Lower lobe of right lung (tissue), 2 donors: ENCODE data around the gene ASRGL1. TPM values are rescaled to one million over a fixed set of nuclear protein-coding genes. Genes with fewer than 3 reads are reported as not detected.

ENCODE experiments used
- ATAC-seq, 2 donors: fragments of 200-7000 bp; cut with Tn5 transposase; one replicate each; pipeline ENCODE4 v1.9.1; 2020 to 2022; ENCODE audit warnings: mild to moderate bottlenecking in 2 of 2, moderate library complexity in 2 of 2
- DNase-seq: peaks from one replicate; pipeline ENCODE4 v3.0.0-alpha.2; 2020
- H3K27ac ChIP-seq: fragments of 200-600 bp; one replicate; pipeline ENCODE4 v1.8.0; 2022
- H3K27me3 ChIP-seq: fragments of 200-600 bp; one replicate; pipeline ENCODE4 v1.8.0; 2022; ENCODE audit warnings: low read depth
- H3K36me3 ChIP-seq: fragments of 200-600 bp; one replicate; pipeline ENCODE4 v1.8.0; 2022; ENCODE audit warnings: mild to moderate bottlenecking
- H3K4me1 ChIP-seq: fragments of 200-600 bp; one replicate; pipeline ENCODE4 v1.8.0; 2022
- H3K4me3 ChIP-seq: fragments of 200-600 bp; one replicate; pipeline ENCODE4 v1.8.0; 2022; ENCODE audit warnings: mild to moderate bottlenecking
- H3K9me3 ChIP-seq: fragments of 200-600 bp; one replicate; pipeline ENCODE4 v1.8.0; 2022
- CTCF ChIP-seq: fragments of 200-600 bp; IDR thresholded peaks from one replicate; pipeline ENCODE4 v1.8.0; 2022; ENCODE audit warnings: antibody characterized with exemption, mild to moderate bottlenecking
- intact Hi-C: fragments of 100-400 bp; cut with DNase I; formaldehyde crosslinking; loops from one replicate; pipeline ENCODE4 v1.11.0; 2022
- long read RNA-seq: library from polyadenylated mRNA; unstranded; transcript quantifications from one replicate; pipeline ENCODE4 v2.0.0, GENCODE V29; 2021
- total RNA-seq: library from RNA; stranded (reverse); fragmentation: NEBNext Ultra II Directional; extraction: Animal tissue kit (Norgen Biotek cat#: 25700); gene quantifications from one replicate; pipeline ENCODE4 v1.2.1, GENCODE V29; 2021
- donor health status: DM: no; HTN: yes; CAD: no; lungs with severe emphysema.

Gene ASRGL1
- total RNA-seq: 39.7 TPM
- long read RNA-seq, transcript ASRGL1-202 (7 exons, 2,270 nt): minor isoform, 20 of 105 reads
- long read RNA-seq, transcript ASRGL1-201 (7 exons, 2,182 nt): major isoform, 38 of 105 reads
- long read RNA-seq, transcript ASRGL1-211 (6 exons, 1,161 nt): minor isoform, 6 of 105 reads
- long read RNA-seq, partial matches to known transcripts: 5 of 105 reads
- long read RNA-seq, other reads (novel, unspliced or antisense): 28 of 105 reads

- H3K27me3 ChIP-seq: no peaks in the 10 kb centered on the region
These were observed at the start of gene ASRGL1 for GRCh38 chr11:62337303-62338181. Gene ASRGL1 (plus strand): TSS chr11:62337448. CDS start chr11:62337978, 530 bp downstream.

GRCh38 chr11:62295504-62295903 lies 41.7 kb upstream of the ASRGL1 start:
- H3K9me3 ChIP-seq: no peaks in the 10 kb centered on the region
- no peak overlapping the region for H3K4me3 ChIP-seq
- H3K36me3 ChIP-seq: no peaks in the 10 kb centered on the region
- H3K27me3 ChIP-seq: peaks cover 14% of the 10 kb centered on the region
- ATAC-seq: peak; percentile 53 to 55
- intact Hi-C loops: no loop called here
- no peak overlapping the region for H3K27ac ChIP-seq
- TF ChIP-seq CTCF: no peak
- no peak for DNase-seq
- no peaks in the 10 kb centered on the region for H3K4me1 ChIP-seq

More at GRCh38 chr11:62337303-62338181, at the start of gene ASRGL1:
- no peaks in the 10 kb centered on the region for H3K36me3 ChIP-seq
- TF ChIP-seq CTCF: no peak
- peak; percentile 94 to 96 for ATAC-seq
- DNase-seq: peak; percentile 97
- peak within 1 kb of the TSS; percentile 93 for H3K4me3 ChIP-seq
- intact Hi-C loops: no loop called here
- H3K9me3 ChIP-seq: no peaks in the 10 kb centered on the region
- peaks cover 48% of the 10 kb centered on the region for H3K4me1 ChIP-seq
- peak within 1 kb of the TSS; percentile 78 for H3K27ac ChIP-seq

GRCh38 chr11:62298975-62299374 lies 38.3 kb upstream of the ASRGL1 start, which contains the start of gene SCGB1D4:
Gene SCGB1D4 (minus strand): TSS chr11:62299075. CDS start chr11:62299010, 65 bp downstream.
- no peak for TF ChIP-seq CTCF
- no peak within 1 kb of the TSS for H3K4me3 ChIP-seq
- H3K4me1 ChIP-seq: no peaks in the 10 kb centered on the region
- ATAC-seq: no peak
- peaks cover 12% of the 10 kb centered on the region for H3K27me3 ChIP-seq
- H3K27ac ChIP-seq: no peak within 1 kb of the TSS
- no peaks in the 10 kb centered on the region for H3K36me3 ChIP-seq
- intact Hi-C loops: no loop called here
- H3K9me3 ChIP-seq: no peaks in the 10 kb centered on the region
- DNase-seq: no peak

- no peak for TF ChIP-seq CTCF
- DNase-seq (no peak), ATAC-seq (no peak)
- no peak overlapping the region for H3K4me3 ChIP-seq
- intact Hi-C loops: no loop called here
- peaks cover 10% of the 10 kb centered on the region for H3K27me3 ChIP-seq
- no peaks in the 10 kb centered on the region for H3K36me3 ChIP-seq
- H3K4me1 ChIP-seq: peaks cover 5% of the 10 kb centered on the region
- H3K27ac ChIP-seq: no peak overlapping the region
- H3K9me3 ChIP-seq: peaks cover 8% of the 10 kb centered on the region
These were observed 31.0 kb upstream of the ASRGL1 start for GRCh38 chr11:62306227-62306626.

- ATAC-seq: no peak
These were observed 29.3 kb upstream of the ASRGL1 start for GRCh38 chr11:62307950-62308349.

More at GRCh38 chr11:62307950-62308349, 29.3 kb upstream of the ASRGL1 start:
- peaks cover 10% of the 10 kb centered on the region for H3K27me3 ChIP-seq
- no peak for TF ChIP-seq CTCF
- H3K27ac ChIP-seq: no peak overlapping the region
- H3K4me3 ChIP-seq: no peak overlapping the region
- H3K9me3 ChIP-seq: peaks cover 8% of the 10 kb centered on the region
- H3K36me3 ChIP-seq: no peaks in the 10 kb centered on the region
- intact Hi-C loops: no loop called here
- H3K4me1 ChIP-seq: peaks cover 11% of the 10 kb centered on the region
- DNase-seq: no peak
